Heart right ventricle (tissue), 16 donors: ENCODE measurements around the gene NEMP2. TPM values are rescaled to one million over a fixed set of nuclear protein-coding genes. Genes with fewer than 3 reads are reported as not detected.
"Not testable (repeated sequence)": the region's sequence is repeated elsewhere in the genome, so short reads cannot be mapped to it uniquely, and the experiment has no call there.

Experiments
- ATAC-seq, 8 donors: fragments of 200-7000 bp; cut with Tn5 transposase; one replicate each; pipeline ENCODE4 v1.9.1; 2020; ENCODE audit warnings: mild to moderate bottlenecking in 8 of 8, moderate library complexity in 8 of 8, moderate number of reproducible peaks in 1 of 8
- DNase-seq, 2 donors: peaks; one replicate each; pipeline ENCODE4 v3.0.0-alpha.2; 2020
- H3K27ac ChIP-seq, 10 donors: fragments of 200-600 bp; sonication (generic) in 2 of 10; one replicate each; pipeline versions ENCODE4 v1.5.0 to v1.8.0; 2020 to 2022; ENCODE audit warnings: mild to moderate bottlenecking in 3 of 10
- H3K27me3 ChIP-seq, 7 donors: fragments of 200-600 bp; one replicate each; pipeline ENCODE4 v1.8.0; 2021 to 2022; ENCODE audit warnings: mild to moderate bottlenecking in 2 of 7
- H3K36me3 ChIP-seq, 9 donors: fragments of 200-600 bp; sonication (generic) in 1 of 9; one replicate each; pipeline versions ENCODE4 v1.5.0 to v1.8.0; 2020 to 2022; ENCODE audit warnings: mild to moderate bottlenecking in 2 of 9
- H3K4me1 ChIP-seq, 9 donors: fragments of 200-600 bp; sonication (generic) in 1 of 9; one replicate each; pipeline versions ENCODE4 v1.5.0 to v1.8.0; 2020 to 2022; ENCODE audit warnings: mild to moderate bottlenecking in 4 of 9
- H3K4me3 ChIP-seq, 10 donors: fragments of 200-600 bp; sonication (generic) in 2 of 10; one replicate each; pipeline versions ENCODE4 v1.5.0 to v1.8.0; 2020 to 2022; ENCODE audit warnings: mild to moderate bottlenecking in 7 of 10, moderate library complexity in 2 of 10
- H3K9me3 ChIP-seq, 11 donors: fragments of 200-600 bp in 10 of 11; sonication (generic) in 2 of 11; one replicate each; pipeline versions ENCODE4 v1.5.0 to v1.8.0; 2013 to 2022; ENCODE audit warnings: mild to moderate bottlenecking in 2 of 11, control low read depth in 1 of 11, moderate library complexity in 1 of 11
- WGBS, 2 donors: extraction: QIAGEN DNeasy Blood & Tissue Kit; methylation state at CpG; one replicate each; pipeline ENCODE4 v1.1.7; 2013; ENCODE audit warnings: inconsistent platforms in 1 of 2; 5-methylcytosine and 5-hydroxymethylcytosine counted together
- intact Hi-C, 10 donors: fragments of 100-400 bp; cut with DNase I; formaldehyde crosslinking; loops; one replicate each; pipeline versions ENCODE4 v1.11.1 to v1.14.2; 2022
- polyA plus RNA-seq, 2 donors: library from polyadenylated mRNA; stranded (reverse); fragments of 200-250 nt; gene quantifications; one replicate each; pipeline ENCODE4 v1.2.3, GENCODE V29; 2013
- total RNA-seq, 10 donors: library from RNA; stranded (reverse); fragmentation: NEBNext Ultra II Directional in 3 of 10; extraction: Animal tissue kit (Norgen Biotek cat#: 25700) in 3 of 10; gene quantifications; one replicate each; pipeline versions ENCODE4 v1.2.1 to v1.2.4, GENCODE V29; 2021 to 2023
- TF ChIP-seq, protein P1 (sequence below), 9 donors: fragments of 200-600 bp; sonication (generic) in 2 of 9; IDR thresholded peaks; one replicate each; pipeline versions ENCODE4 v1.5.0 to v1.8.0; 2021 to 2022; ENCODE audit warnings: antibody characterized with exemption in 9 of 9, mild to moderate bottlenecking in 5 of 9, moderate library complexity in 1 of 9
- donor health status: Arrhythmogenic right ventricular cardiomyopathy.
- donor health status: ischemic (EF 13 %, LVEDD 7.1; RV severe dilation, severe dysfunction).
- donor health status: healthy with polysubstance abuse.
- donor health status: DM: no; HTN: yes; CAD: no.
- donor health status: DM: no; HTN: no; CAD: no.
- donor health status: ischemic (EF 25% LVEDD 6.9; RV normal size, moderate dysfunction).
- donor health status: ischemic (EF 25% LVEDD 5.7; RV mildly dilated, moderate dysfunction).
- donor health status: healthy.
- donor health status: DM: yes; HTN: yes; CAD: no.
- donor health status: Ischemic cardiomyopathy.
- donor health status: ischemic (EF 35%, LVEDD 5.7; RV mildly dilated, moderate dysfunction).
- donor health status: nonischemic (EF 11% LVEDD 7.7; RV severe dilation, severe dysfunction).
- donor health status: DM: yes; HTN: yes; CAD: no.
- donor health status: PGD.
- donor health status: ischemic (EF 29% LVEDD 5.4; RV normal size, mild dysfunction).
- donor health status: nonischemic (EF 23%, LVEDD 6.1; RV moderate dilation, normal function).

Gene NEMP2
- total and polyA plus RNA-seq, 12 donors: 0.51 to 4.7 (median 2.6) TPM

DNA sequence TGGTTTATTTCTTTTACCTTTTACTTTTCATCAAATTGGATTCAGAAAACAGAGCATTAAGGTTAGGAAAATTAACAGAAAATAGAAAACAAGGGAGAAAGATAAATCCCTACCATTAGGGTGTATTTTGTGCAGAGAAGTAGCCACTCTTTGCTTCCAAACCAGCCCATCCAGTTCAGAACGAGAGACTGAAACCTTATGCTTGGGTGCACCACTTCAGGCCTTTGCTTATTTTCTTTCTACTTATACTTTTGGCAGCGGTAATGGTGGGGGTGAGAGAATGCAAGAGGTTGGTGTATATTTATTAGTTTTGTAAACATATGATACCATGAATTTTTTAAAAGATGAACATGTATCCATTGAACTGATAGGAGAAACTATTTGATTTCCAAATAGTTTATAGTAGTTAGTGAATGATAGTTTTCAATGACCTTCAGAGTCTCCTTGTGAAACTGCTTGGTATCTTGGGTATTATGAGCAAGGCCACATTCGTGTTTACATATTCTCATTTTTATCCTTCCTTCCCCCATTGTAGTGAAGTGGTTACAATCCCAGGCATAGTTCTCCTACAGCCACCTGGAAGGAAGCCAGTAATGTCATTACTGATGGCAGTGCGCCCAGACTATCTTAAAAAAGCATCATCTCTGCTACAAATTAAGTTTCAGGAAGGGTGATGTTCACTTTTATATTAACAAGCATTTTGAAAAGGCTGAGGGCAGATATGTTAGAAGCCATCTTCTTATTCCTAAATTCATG, 65.5 kb downstream of the NEMP2 start:
- Histone ChIP-seq H3K36me3 (peaks cover 0 to 9% (median 4%) of the 10 kb centered on the region in 9 donors), H3K27ac (peak overlapping the region; percentile 21 to 89 (median 82)), H3K9me3 (no peaks in the 10 kb centered on the region), H3K4me1 (peaks cover 5 to 64% (median 40%) of the 10 kb centered on the region in 9 donors), H3K27me3 (no peaks in the 10 kb centered on the region), H3K4me3 (peak overlapping the region in 3 of 10 donors; percentile 10 to 16 (median 12))
- intact Hi-C loops: loop anchor here in 5 of 10 donors (5.0 to 10.0 kb wide), 3 partner anchors 52 to 62 kb away; partner anchors contain the start of gene MFSD6 (in 2 of the 5)
- whole genome bisulfite sequencing, 2 donors: 12 to 20% methylated on average over 4 of the region's 4 CpGs
- ATAC-seq (peak; percentile 82 to 93 (median 88)), DNase-seq (peak; percentile 52 to 91)
- TF ChIP-seq, protein P1, sequence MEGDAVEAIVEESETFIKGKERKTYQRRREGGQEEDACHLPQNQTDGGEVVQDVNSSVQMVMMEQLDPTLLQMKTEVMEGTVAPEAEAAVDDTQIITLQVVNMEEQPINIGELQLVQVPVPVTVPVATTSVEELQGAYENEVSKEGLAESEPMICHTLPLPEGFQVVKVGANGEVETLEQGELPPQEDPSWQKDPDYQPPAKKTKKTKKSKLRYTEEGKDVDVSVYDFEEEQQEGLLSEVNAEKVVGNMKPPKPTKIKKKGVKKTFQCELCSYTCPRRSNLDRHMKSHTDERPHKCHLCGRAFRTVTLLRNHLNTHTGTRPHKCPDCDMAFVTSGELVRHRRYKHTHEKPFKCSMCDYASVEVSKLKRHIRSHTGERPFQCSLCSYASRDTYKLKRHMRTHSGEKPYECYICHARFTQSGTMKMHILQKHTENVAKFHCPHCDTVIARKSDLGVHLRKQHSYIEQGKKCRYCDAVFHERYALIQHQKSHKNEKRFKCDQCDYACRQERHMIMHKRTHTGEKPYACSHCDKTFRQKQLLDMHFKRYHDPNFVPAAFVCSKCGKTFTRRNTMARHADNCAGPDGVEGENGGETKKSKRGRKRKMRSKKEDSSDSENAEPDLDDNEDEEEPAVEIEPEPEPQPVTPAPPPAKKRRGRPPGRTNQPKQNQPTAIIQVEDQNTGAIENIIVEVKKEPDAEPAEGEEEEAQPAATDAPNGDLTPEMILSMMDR (IDR thresholded peaks at IDR 0.05): no peak

- intact Hi-C loops: loop anchor here in 5 of 10 donors (5.0 to 10.0 kb wide), 3 partner anchors 51 to 61 kb away; partner anchors contain the start of gene MFSD6 (in 2 of the 5)
Observed at GRCh38 chr2:190468354-190468753, 66.2 kb downstream of the NEMP2 start.

GRCh38 chr2:190467575-190468083, 66.9 kb downstream of the NEMP2 start:
- intact Hi-C loops: loop anchor here in 5 of 10 donors (5.0 to 10.0 kb wide), 3 partner anchors 50 to 60 kb away; partner anchors contain the start of gene MFSD6 (in 2 of the 5)
- DNase-seq (no peak), ATAC-seq (no peak)
- Histone ChIP-seq H3K4me3 (no peak overlapping the region), H3K9me3 (no peaks in the 10 kb centered on the region), H3K27ac (peak overlapping the region in 9 of 10 donors; percentile 66 to 89 (median 82)), H3K27me3 (no peaks in the 10 kb centered on the region), H3K4me1 (peaks cover 5 to 64% (median 40%) of the 10 kb centered on the region in 9 donors), H3K36me3 (peaks cover 0 to 9% (median 4%) of the 10 kb centered on the region in 9 donors)
- WGBS, 2 donors: 9% methylated on average over 5 of the region's 5 CpGs
- TF ChIP-seq, protein P1 (IDR thresholded peaks at IDR 0.05): no peak

More at GRCh38 chr2:190468354-190468753, 66.2 kb downstream of the NEMP2 start:
- ATAC-seq, H3K9me3 ChIP-seq, H3K4me3 ChIP-seq, DNase-seq, H3K27me3 ChIP-seq, H3K36me3 ChIP-seq: not testable (repeated sequence)
- Histone ChIP-seq H3K27ac (peak overlapping the region; percentile 21 to 89 (median 82)), H3K4me1 (peaks cover 5 to 64% (median 40%) of the 10 kb centered on the region in 9 donors)
- 86 to 89% methylated on average over 1 of the region's 1 CpG for WGBS, 2 donors

GRCh38 chr2:190466819-190467446, 67.6 kb downstream of the NEMP2 start:
- ATAC-seq: no peak
- TF ChIP-seq, protein P1 (IDR thresholded peaks at IDR 0.05): no peak

More at GRCh38 chr2:190466819-190467446, 67.6 kb downstream of the NEMP2 start:
- H3K9me3 ChIP-seq: no peaks in the 10 kb centered on the region
- H3K36me3 ChIP-seq: peaks cover 0 to 9% (median 4%) of the 10 kb centered on the region in 9 donors
- 50 to 55% methylated on average over 5 of the region's 5 CpGs for WGBS, 2 donors
- DNase-seq: no peak
- peaks cover 5 to 64% (median 40%) of the 10 kb centered on the region in 9 donors for H3K4me1 ChIP-seq
- no peaks in the 10 kb centered on the region for H3K27me3 ChIP-seq
- intact Hi-C loops: loop anchor here in 5 of 10 donors (5.0 to 10.0 kb wide), 3 partner anchors 50 to 60 kb away; partner anchors contain the start of gene MFSD6 (in 2 of the 5)
- no peak overlapping the region for H3K4me3 ChIP-seq
- H3K27ac ChIP-seq: peak overlapping the region in 9 of 10 donors; percentile 66 to 89 (median 82)
